Measurements from ENCODE around the gene KCNN3.

Gene KCNN3

GRCh38 chr1:154772606-154773506, 97.2 kb downstream of the KCNN3 start:
- TF ChIP-seq, protein P1, sequence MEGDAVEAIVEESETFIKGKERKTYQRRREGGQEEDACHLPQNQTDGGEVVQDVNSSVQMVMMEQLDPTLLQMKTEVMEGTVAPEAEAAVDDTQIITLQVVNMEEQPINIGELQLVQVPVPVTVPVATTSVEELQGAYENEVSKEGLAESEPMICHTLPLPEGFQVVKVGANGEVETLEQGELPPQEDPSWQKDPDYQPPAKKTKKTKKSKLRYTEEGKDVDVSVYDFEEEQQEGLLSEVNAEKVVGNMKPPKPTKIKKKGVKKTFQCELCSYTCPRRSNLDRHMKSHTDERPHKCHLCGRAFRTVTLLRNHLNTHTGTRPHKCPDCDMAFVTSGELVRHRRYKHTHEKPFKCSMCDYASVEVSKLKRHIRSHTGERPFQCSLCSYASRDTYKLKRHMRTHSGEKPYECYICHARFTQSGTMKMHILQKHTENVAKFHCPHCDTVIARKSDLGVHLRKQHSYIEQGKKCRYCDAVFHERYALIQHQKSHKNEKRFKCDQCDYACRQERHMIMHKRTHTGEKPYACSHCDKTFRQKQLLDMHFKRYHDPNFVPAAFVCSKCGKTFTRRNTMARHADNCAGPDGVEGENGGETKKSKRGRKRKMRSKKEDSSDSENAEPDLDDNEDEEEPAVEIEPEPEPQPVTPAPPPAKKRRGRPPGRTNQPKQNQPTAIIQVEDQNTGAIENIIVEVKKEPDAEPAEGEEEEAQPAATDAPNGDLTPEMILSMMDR (IDR thresholded peaks at IDR 0.05; ENCODE audit: extremely low read depth, missing control alignments) = no peak
- no peak for DNase-seq (ENCODE audit: low spot score)

DNA sequence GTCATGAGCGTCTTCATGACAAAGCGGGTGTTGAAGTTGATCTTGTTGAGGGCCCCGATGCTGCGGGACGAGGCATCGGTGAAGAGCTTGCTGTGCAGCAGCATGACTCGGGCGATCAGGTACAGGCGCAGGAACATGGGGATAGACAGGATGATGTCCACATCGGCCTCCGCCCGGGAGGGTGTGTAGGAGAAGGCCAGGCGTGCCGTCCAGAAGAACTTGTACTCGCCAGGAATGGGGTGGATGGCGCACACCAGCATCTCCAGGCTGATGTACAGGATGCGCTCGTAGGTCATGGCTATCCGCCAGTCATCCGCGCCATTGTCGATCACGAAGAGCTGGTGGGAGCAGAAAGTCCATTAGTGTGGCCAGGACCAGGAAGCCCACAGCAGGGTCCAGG, 98.0 kb downstream of the KCNN3 start:
- TF ChIP-seq, protein P1 (IDR thresholded peaks at IDR 0.05; ENCODE audit: extremely low read depth, missing control alignments) = no peak

DNA sequence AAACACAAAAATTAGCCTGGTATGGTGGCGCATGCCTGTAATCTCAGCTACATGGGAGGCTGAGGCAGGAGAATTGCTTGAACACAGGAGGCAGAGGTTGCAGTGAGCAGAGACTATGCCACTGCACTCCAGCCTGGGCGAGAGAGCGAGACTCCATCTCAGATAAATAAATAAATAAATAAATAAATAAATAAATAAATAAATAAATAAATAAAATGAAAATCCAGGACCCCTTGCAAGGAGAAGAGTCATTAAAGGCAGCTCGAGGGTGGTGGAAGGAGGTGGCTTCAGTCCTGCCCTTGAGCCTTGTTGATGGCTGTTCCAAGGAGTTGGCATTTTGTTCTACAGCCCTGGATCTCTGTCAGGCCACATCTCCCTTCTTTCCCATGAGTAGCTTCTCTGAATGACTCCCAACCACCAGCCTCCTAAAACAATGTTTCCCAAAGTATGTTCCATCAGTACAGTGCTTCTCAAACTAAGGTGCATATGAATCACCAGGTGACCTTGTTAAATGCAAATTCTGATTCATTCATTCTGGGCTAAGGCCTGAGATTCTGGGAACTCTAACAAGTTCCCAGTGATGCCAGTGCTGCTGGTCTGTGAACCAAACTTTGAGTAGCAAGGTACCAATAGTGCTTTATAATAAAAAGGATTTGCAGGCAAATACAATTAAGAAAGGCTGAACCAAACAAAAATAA, 99.0 kb downstream of the KCNN3 start:
- TF ChIP-seq, protein P1 (IDR thresholded peaks at IDR 0.05; ENCODE audit: extremely low read depth, missing control alignments) = no peak
- no peak for DNase-seq (ENCODE audit: low spot score)

More for the DNA sequence above, 98.0 kb downstream of the KCNN3 start:
- no peak for DNase-seq (ENCODE audit: low spot score)

DNA sequence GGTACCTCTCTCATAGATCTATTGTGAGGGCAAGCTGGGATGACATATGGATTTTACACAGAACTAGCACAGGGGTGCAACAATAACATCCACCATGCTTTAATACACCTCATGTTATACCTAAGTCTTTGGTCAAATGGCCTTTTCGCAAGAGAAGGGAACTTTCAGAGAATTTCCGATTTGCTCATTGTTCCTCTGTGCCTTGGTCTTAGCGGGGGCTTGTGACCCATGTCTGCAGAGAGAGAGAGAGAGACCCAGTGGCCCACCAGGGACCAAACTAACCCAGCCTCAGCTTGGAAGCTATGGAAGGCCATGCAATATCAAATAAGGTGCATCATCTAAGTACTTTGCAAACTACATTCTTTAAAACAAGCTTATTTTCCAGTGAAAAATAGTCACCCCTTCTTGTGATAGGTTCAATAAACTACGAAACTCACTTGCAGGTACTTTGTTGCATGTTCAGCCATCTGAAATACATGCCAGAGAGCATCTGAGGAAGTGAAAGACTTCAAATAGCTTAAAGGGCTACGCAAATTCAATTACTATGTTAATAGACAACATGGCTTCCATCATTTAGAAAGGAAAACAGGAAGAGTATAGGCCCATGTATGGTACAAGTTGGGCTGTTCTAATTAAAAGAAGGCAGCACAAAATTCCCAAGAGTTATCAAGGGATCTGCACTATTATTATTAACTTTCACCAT, 100.7 kb downstream of the KCNN3 start:
- no peak for DNase-seq (ENCODE audit: low spot score)
- TF ChIP-seq, protein P1 (IDR thresholded peaks at IDR 0.05; ENCODE audit: extremely low read depth, missing control alignments) = no peak

DNA sequence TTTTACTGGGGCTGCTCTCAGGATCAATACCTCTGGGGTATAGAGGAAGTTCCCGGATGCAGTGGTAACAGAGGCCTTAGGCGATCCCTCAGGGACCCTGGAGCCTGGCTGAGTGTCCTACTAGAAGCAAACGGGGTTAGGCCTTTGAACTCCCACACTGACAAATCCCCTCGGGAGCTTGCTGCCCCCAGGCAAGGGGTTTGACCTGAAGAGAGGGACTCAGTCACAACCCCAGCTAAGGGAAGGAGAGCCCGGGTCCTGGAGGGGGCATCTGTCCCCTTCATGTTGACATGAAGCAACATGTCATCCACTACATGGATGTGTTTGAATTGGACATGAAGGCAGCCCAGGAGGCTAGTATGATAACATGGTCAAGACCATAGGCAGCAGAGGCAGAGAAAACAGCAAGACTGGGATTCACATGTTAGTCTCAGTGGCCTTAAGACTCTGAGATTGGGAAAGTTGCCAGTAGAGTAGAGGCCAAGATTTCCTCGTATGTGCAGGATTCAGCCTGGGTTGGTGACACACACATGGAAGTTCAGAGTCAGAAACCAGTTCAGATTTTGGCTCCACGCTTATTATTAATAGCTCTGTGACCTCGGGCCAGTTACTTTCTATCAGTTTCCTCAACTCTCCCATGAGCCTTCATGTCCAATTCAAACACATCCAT, 101.5 kb downstream of the KCNN3 start:
- TF ChIP-seq, protein P1 (IDR thresholded peaks at IDR 0.05; ENCODE audit: extremely low read depth, missing control alignments) = no peak
- no peak for DNase-seq (ENCODE audit: low spot score)

DNA sequence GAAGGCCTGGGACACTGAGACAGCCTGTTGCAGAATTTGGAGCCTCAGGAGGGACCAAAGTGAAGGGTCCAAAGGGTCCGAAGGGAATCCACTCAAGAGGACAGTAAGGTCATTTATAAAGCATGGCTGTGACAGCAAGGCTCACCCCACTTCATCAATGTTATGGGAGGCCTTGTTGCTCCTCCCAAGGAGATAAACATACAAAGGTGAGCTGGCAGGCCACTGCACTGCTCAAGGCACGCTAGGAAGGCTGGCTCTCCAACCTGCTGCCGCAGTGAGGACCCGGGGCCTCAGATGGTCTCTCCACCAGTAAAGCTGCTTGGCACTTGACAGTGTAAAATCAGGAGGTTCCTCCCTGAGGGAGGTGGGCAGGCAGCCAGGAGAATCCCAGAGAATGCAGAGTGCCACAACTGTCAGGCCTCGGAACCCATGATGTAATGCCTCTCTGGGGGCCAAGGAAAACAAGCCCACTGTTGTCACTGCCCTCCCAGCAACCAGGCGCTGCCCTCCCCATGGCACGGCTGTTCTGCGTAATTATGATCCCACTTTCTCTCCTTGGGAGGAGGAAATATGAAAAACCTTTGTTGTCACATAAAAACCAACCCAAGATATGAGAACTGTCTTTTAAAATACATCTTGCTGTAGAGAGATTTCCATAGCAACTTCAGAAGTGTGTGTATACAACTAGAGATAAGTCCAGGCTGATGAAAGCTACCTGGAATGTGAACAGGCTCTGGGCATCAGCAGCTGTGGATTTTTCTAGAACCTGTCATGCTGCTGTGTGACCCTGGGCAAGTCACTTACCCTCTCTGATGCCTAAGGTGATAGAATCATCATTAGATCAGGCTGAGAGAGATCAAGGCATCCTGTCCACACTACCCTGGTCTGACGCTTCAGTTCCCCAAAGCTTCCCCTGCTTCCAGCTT, 102.5 kb downstream of the KCNN3 start:
- TF ChIP-seq, protein P1 (IDR thresholded peaks at IDR 0.05; ENCODE audit: extremely low read depth, missing control alignments) = no peak
- DNase-seq (ENCODE audit: low spot score) = no peak
